ENCODE results near the gene IQSEC1. TPM values are rescaled to one million over a fixed set of nuclear protein-coding genes. Genes with fewer than 3 reads are reported as not detected.
A peak's percentile ranks its signal among the peaks of the same experiment; 100 is the strongest.

Gene IQSEC1
- total and polyA plus RNA-seq, 9 of the 15 experiments (the other 6 are each of a cell fraction or from before 2014, with no cell fraction given) = 0.56 to 39.0 (median 6.8) TPM

DNA sequence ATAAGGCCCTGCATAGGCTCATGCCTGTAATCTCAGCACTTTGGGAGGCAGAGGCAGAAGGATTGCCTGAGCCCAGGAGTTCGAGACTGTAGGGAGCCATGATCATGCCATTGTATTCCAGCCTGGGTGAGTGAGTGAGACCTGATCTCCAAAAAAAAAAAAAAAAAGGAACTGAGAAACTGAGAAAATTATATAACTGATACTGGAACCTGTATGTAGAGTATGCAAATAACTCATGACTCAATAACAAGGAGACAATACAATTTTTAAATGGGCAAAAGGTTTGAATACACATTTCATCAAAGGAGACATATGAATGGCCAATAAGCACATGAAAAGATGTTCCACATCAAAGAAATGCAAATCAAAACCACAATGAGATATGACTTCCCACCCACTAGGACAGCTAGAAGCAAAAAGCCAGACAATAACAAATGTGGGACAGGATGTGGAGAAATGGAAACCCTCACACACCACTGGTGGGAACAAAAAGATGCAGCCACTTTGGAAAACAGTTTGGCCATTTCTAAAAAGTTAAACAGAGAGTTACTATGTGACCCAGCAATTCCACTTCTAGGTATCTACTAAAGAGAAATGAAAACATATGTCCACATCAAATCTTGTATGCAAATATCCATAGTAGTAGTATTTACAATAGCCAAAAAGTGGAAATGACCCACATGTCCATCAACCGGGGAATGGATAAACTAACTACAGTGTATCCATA is 70.7 kb downstream of the IQSEC1 start (continued):
- TF ChIP-seq, protein P1, sequence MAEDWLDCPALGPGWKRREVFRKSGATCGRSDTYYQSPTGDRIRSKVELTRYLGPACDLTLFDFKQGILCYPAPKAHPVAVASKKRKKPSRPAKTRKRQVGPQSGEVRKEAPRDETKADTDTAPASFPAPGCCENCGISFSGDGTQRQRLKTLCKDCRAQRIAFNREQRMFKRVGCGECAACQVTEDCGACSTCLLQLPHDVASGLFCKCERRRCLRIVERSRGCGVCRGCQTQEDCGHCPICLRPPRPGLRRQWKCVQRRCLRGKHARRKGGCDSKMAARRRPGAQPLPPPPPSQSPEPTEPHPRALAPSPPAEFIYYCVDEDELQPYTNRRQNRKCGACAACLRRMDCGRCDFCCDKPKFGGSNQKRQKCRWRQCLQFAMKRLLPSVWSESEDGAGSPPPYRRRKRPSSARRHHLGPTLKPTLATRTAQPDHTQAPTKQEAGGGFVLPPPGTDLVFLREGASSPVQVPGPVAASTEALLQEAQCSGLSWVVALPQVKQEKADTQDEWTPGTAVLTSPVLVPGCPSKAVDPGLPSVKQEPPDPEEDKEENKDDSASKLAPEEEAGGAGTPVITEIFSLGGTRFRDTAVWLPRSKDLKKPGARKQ (CRISPR knock-in tag; IDR thresholded peaks at IDR 0.05) = no peak
- TF ChIP-seq MXI1 (IDR thresholded peaks at IDR 0.05; ENCODE audit: low read depth, low read length) (peak; percentile 36; the same call in 1 of the 2 replicates), TAF15 (IDR thresholded peaks at IDR 0.05; ENCODE audit: low read depth, low read length) (no peak), PTTG1 (tag; IDR thresholded peaks at IDR 0.05; ENCODE audit: low read depth) (no peak), ZNF57 (CRISPR knock-in tag; IDR thresholded peaks at IDR 0.05) (no peak; the same call in 1 of the 2 replicates), GTF2A2 (tag; IDR thresholded peaks at IDR 0.05) (peak; percentile 82), ZC3H11A (IDR thresholded peaks at IDR 0.05; ENCODE audit: low read depth, low read length) (no peak), PCBP2 (IDR thresholded peaks at IDR 0.05; ENCODE audit: low read depth, low read length, poor library complexity, severe bottlenecking) (no peak), POLR2B (IDR thresholded peaks at IDR 0.05; ENCODE audit: low read depth, partially characterized antibody) (peak; percentile 90), ZNF165 (CRISPR knock-in tag; IDR thresholded peaks at IDR 0.05; ENCODE audit: borderline replicate concordance) (no peak), ZNF76 (CRISPR knock-in tag; IDR thresholded peaks at IDR 0.05; ENCODE audit: borderline replicate concordance) (no peak), CREM (IDR thresholded peaks at IDR 0.05; ENCODE audit: low read depth) (0 out of 2 replicates have a peak, but pooled peaks have one; percentile 47), SIX5 (IDR thresholded peaks at IDR 0.05; ENCODE audit: borderline replicate concordance in 1 of 2, insufficient read depth in 1 of 2, low read depth in 1 of 2, low read length in 2 of 2) (no peak), MAZ (CRISPR knock-in tag; conservative IDR thresholded peaks at IDR 0.05 in 1 of 2, IDR thresholded peaks at IDR 0.05 in 1 of 2) (no peak; a peak in 1 of 4 replicates), DMBX1 (CRISPR knock-in tag; IDR thresholded peaks at IDR 0.05; ENCODE audit: borderline replicate concordance) (no peak), TFAM (CRISPR knock-in tag; conservative IDR thresholded peaks at IDR 0.05) (no peak)
- TF ChIP-seq, protein P2, sequence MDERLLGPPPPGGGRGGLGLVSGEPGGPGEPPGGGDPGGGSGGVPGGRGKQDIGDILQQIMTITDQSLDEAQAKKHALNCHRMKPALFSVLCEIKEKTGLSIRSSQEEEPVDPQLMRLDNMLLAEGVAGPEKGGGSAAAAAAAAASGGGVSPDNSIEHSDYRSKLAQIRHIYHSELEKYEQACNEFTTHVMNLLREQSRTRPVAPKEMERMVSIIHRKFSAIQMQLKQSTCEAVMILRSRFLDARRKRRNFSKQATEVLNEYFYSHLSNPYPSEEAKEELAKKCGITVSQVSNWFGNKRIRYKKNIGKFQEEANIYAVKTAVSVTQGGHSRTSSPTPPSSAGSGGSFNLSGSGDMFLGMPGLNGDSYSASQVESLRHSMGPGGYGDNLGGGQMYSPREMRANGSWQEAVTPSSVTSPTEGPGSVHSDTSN (CRISPR knock-in tag; IDR thresholded peaks at IDR 0.05; ENCODE audit: low read depth) = no peak
- TF ChIP-seq, protein P2 (tag; conservative IDR thresholded peaks at IDR 0.05; ENCODE audit: low read depth) = no peak
- TF ChIP-seq, protein P3, sequence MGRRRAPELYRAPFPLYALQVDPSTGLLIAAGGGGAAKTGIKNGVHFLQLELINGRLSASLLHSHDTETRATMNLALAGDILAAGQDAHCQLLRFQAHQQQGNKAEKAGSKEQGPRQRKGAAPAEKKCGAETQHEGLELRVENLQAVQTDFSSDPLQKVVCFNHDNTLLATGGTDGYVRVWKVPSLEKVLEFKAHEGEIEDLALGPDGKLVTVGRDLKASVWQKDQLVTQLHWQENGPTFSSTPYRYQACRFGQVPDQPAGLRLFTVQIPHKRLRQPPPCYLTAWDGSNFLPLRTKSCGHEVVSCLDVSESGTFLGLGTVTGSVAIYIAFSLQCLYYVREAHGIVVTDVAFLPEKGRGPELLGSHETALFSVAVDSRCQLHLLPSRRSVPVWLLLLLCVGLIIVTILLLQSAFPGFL (CRISPR knock-in tag; IDR thresholded peaks at IDR 0.05) = no peak
- TF ChIP-seq, protein P4, sequence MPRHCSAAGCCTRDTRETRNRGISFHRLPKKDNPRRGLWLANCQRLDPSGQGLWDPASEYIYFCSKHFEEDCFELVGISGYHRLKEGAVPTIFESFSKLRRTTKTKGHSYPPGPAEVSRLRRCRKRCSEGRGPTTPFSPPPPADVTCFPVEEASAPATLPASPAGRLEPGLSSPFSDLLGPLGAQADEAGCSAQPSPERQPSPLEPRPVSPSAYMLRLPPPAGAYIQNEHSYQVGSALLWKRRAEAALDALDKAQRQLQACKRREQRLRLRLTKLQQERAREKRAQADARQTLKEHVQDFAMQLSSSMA (CRISPR knock-in tag; IDR thresholded peaks at IDR 0.05) = no peak
